SK-N-SH (cell line): ENCODE measurements around the gene R3HDML. TPM values are rescaled to one million over a fixed set of nuclear protein-coding genes. Genes with fewer than 3 reads are reported as not detected.

Experiments
- CTCF ChIA-PET: fragments of 300-600, 350-600 bp; formaldehyde crosslinking; extraction: SDS; loops from one replicate; lab custom pipeline; 2021; lab: Yijun Ruan, JAX
- POLR2A ChIA-PET: fragments of 350-600 bp; sonication (Branson Sonifier 250); formaldehyde crosslinking; extraction: SDS; loops from one replicate; lab custom pipeline; 2020; ENCODE audit warnings: antibody characterized with exemption, inconsistent platforms; lab: Yijun Ruan, JAX
- DNase-seq: peaks from one replicate; pipeline ENCODE4 v3.0.0; 2012
- H2AFZ ChIP-seq: fragments of 200-600 bp; sonication (generic); 2 replicates; pipeline ENCODE4 v1.8.1; 2016; ENCODE audit warnings: antibody characterized with exemption, mild to moderate bottlenecking, low read depth
- H3F3A ChIP-seq: fragments of 200-600 bp; sonication (generic); replicated peaks from 2 replicates; pipeline ENCODE3; 2016; ENCODE audit warnings: antibody characterized with exemption, mild to moderate bottlenecking; ENCODE audit not compliant: insufficient read depth
- H3K27ac ChIP-seq, 2 experiments: fragments of 200-500 bp in 1 of 2; fragments of 200-600 bp in 1 of 2; sonication (Bioruptor generic) in 1 of 2; sonication (generic), shearing (Covaris generic) in 1 of 2; 2 replicates each; pipeline versions ENCODE4 v1.5.1 to v1.6.1; 2014 to 2016; ENCODE audit warnings: low read depth in 2 of 2, inconsistent platforms in 1 of 2, low read length in 1 of 2, mild to moderate bottlenecking in 1 of 2, mixed read lengths in 1 of 2
- H3K27me3 ChIP-seq: fragments of 200-600 bp; sonication (generic), shearing (Covaris generic); 2 replicates; pipeline ENCODE4 v1.6.1; 2016; ENCODE audit warnings: mixed run types; ENCODE audit not compliant: insufficient read depth
- H3K36me3 ChIP-seq, 2 experiments: fragments of 200-500 bp in 1 of 2; fragments of 200-600 bp in 1 of 2; sonication (Bioruptor generic) in 1 of 2; sonication (generic) in 1 of 2; replicated peaks in 1 of 2; 2 replicates each; pipeline versions ENCODE3 to v1.5.1; 2014 to 2016; ENCODE audit warnings: low read length in 1 of 2, mild to moderate bottlenecking in 1 of 2; ENCODE audit not compliant: insufficient read depth in 2 of 2, control insufficient read depth in 1 of 2
- H3K4me1 ChIP-seq, 2 experiments: fragments of 200-500 bp in 1 of 2; fragments of 200-600 bp in 1 of 2; sonication (Bioruptor generic) in 1 of 2; sonication (generic), shearing (Covaris generic) in 1 of 2; 2 replicates each; pipeline versions ENCODE4 v1.5.1 to v1.6.1; 2014 to 2016; ENCODE audit warnings: low read depth in 1 of 2, low read length in 1 of 2, mixed run types in 1 of 2; ENCODE audit not compliant: insufficient read depth in 2 of 2, control insufficient read depth in 1 of 2
- H3K4me2 ChIP-seq: fragments of 200-600 bp; sonication (generic), shearing (Covaris generic); 2 replicates; pipeline ENCODE4 v1.6.1; 2017; ENCODE audit warnings: mixed run types
- H3K4me3 ChIP-seq, 2 experiments: fragments of 200-500 bp in 1 of 2; fragments of 200-600 bp in 1 of 2; sonication (Bioruptor generic) in 1 of 2; sonication (generic), shearing (Covaris generic) in 1 of 2; 2 replicates each; pipeline versions ENCODE4 v1.5.1 to v1.8.1; 2014 to 2016; ENCODE audit warnings: low read depth in 2 of 2, inconsistent platforms in 1 of 2, low read length in 1 of 2, mild to moderate bottlenecking in 1 of 2, mixed read lengths in 1 of 2, moderate library complexity in 1 of 2
- H3K79me2 ChIP-seq: fragments of 200-600 bp; sonication (generic); 2 replicates; pipeline ENCODE4 v1.8.1; 2017; ENCODE audit warnings: mild to moderate bottlenecking; ENCODE audit not compliant: insufficient read depth
- H3K9ac ChIP-seq: fragments of 200-600 bp; sonication (generic); 2 replicates; pipeline ENCODE4 v1.6.1; 2017; ENCODE audit warnings: mixed run types
- H3K9me2 ChIP-seq: fragments of 200-600 bp; sonication (generic); 2 replicates; pipeline ENCODE4 v1.6.1; 2017; ENCODE audit warnings: mixed run types
- H3K9me3 ChIP-seq: fragments of 200-600 bp; sonication (generic); 2 replicates; pipeline ENCODE4 v1.6.1; 2017; ENCODE audit warnings: mixed run types, mild to moderate bottlenecking, moderate library complexity
- H4K20me1 ChIP-seq: fragments of 200-600 bp; sonication (generic); 2 replicates; pipeline ENCODE4 v1.6.1; 2017; ENCODE audit warnings: mild to moderate bottlenecking, mixed run types; ENCODE audit not compliant: insufficient read depth
- CHD2 ChIP-seq: fragments of 150-350 bp; IDR thresholded peaks from 2 replicates; pipeline ENCODE4 v1.6.1; 2018; ENCODE audit warnings: low read length; ENCODE audit not compliant: partially characterized antibody
- EP300 ChIP-seq, 2 experiments: IDR thresholded peaks; 2 replicates each; pipeline versions ENCODE4 v1.4.0 to v1.6.1; 2012; ENCODE audit warnings: borderline replicate concordance in 1 of 2, low read depth in 1 of 2, low read length in 1 of 2
- EZH2phosphoT487 ChIP-seq: fragments of 200-600 bp; sonication (generic); IDR thresholded peaks from 2 replicates; pipeline ENCODE4 v1.6.1; 2017; ENCODE audit warnings: low read depth, mixed run types, mild to moderate bottlenecking, antibody characterized with exemption, moderate library complexity, borderline replicate concordance
- FOXJ3 ChIP-seq: sonication (generic); formaldehyde crosslinking; IDR thresholded peaks from 2 replicates; pipeline ENCODE4 v1.5.1; 2020; ENCODE audit warnings: mild to moderate bottlenecking, missing genetic modification reagents
- FOXM1 ChIP-seq: IDR thresholded peaks from 2 replicates; pipeline ENCODE4 v1.4.0; 2012; ENCODE audit warnings: low read depth, mild to moderate bottlenecking
- GABPA ChIP-seq: IDR thresholded peaks from 2 replicates; pipeline ENCODE4 v1.4.0; 2012; ENCODE audit warnings: low read depth, mild to moderate bottlenecking
- GATA2 ChIP-seq: sonication (generic); formaldehyde crosslinking; IDR thresholded peaks from 2 replicates; pipeline ENCODE4 v1.5.0; 2020; ENCODE audit warnings: mild to moderate bottlenecking, missing genetic modification reagents
- JUND ChIP-seq: IDR thresholded peaks from 2 replicates; pipeline ENCODE4 v1.4.0; 2012
- MEF2A ChIP-seq: IDR thresholded peaks from 2 replicates; pipeline ENCODE4 v1.4.0; 2012; ENCODE audit warnings: low read depth, borderline replicate concordance
- NRF1 ChIP-seq: IDR thresholded peaks from 2 replicates; pipeline ENCODE4 v1.6.1; 2012; ENCODE audit warnings: low read depth, mild to moderate bottlenecking, low read length
- RCOR1 ChIP-seq: fragments of 150-350 bp; IDR thresholded peaks from 2 replicates; pipeline ENCODE4 v1.6.1; 2017; ENCODE audit warnings: antibody characterized with exemption, low read length
- RXRA ChIP-seq: IDR thresholded peaks from 2 replicates; pipeline ENCODE4 v1.4.0; 2012; ENCODE audit warnings: low read depth, mild to moderate bottlenecking, borderline replicate concordance
- SIN3A ChIP-seq: IDR thresholded peaks from 2 replicates; pipeline ENCODE4 v1.6.1; 2012; ENCODE audit warnings: low read depth, mild to moderate bottlenecking, low read length, moderate library complexity, borderline replicate concordance
- TAF1 ChIP-seq: IDR thresholded peaks from 2 replicates; pipeline ENCODE4 v1.6.1; 2012; ENCODE audit warnings: low read depth, mild to moderate bottlenecking, low read length, moderate library complexity, borderline replicate concordance
- TCF12 ChIP-seq: IDR thresholded peaks from 2 replicates; pipeline ENCODE4 v1.4.0; 2012
- TEAD4 ChIP-seq: IDR thresholded peaks from 2 replicates; pipeline ENCODE4 v1.4.0; 2012; ENCODE audit warnings: mild to moderate bottlenecking, borderline replicate concordance; ENCODE audit not compliant: insufficient read depth
- WGBS: methylation state at CpG from one replicate; pipeline ENCODE4 v1.1.6; 2017; ENCODE audit warnings: low lambda C conversion rate; 5-methylcytosine and 5-hydroxymethylcytosine counted together
- polyA plus RNA-seq, 3 experiments: library from polyadenylated mRNA; depleted of rRNA; stranded (reverse); fragments of >200 nt; gene quantifications; 2 replicates each; pipeline ENCODE4 v1.2.3, GENCODE V29; 2012
- TF ChIP-seq, protein P1 (sequence below): IDR thresholded peaks from 2 replicates; pipeline ENCODE4; 2012
- TF ChIP-seq, protein P2 (sequence below): IDR thresholded peaks from 2 replicates; pipeline ENCODE4 v1.4.0; 2012; ENCODE audit warnings: low read depth, borderline replicate concordance
- TF ChIP-seq, protein P3 (sequence below): IDR thresholded peaks from 2 replicates; pipeline ENCODE4 v1.4.0; 2012; ENCODE audit warnings: low read depth, borderline replicate concordance
- TF ChIP-seq, protein P4 (sequence below): IDR thresholded peaks from 2 replicates; pipeline ENCODE4 v1.6.1; 2012; ENCODE audit warnings: mild to moderate bottlenecking, low read depth, low read length, moderate library complexity
- TF ChIP-seq, protein P5 (sequence below): IDR thresholded peaks from 2 replicates; pipeline ENCODE4 v1.4.0; 2012; ENCODE audit warnings: low read depth
- TF ChIP-seq, protein P6 (sequence below): fragments of 150-350 bp; IDR thresholded peaks from 2 replicates; pipeline ENCODE4 v1.6.1; 2017; ENCODE audit warnings: antibody characterized with exemption, low read length, low read depth, borderline replicate concordance

Gene R3HDML
- polyA plus RNA-seq, 1 of the 3 experiments (the other 2 are of a cell fraction), result not detected

DNA sequence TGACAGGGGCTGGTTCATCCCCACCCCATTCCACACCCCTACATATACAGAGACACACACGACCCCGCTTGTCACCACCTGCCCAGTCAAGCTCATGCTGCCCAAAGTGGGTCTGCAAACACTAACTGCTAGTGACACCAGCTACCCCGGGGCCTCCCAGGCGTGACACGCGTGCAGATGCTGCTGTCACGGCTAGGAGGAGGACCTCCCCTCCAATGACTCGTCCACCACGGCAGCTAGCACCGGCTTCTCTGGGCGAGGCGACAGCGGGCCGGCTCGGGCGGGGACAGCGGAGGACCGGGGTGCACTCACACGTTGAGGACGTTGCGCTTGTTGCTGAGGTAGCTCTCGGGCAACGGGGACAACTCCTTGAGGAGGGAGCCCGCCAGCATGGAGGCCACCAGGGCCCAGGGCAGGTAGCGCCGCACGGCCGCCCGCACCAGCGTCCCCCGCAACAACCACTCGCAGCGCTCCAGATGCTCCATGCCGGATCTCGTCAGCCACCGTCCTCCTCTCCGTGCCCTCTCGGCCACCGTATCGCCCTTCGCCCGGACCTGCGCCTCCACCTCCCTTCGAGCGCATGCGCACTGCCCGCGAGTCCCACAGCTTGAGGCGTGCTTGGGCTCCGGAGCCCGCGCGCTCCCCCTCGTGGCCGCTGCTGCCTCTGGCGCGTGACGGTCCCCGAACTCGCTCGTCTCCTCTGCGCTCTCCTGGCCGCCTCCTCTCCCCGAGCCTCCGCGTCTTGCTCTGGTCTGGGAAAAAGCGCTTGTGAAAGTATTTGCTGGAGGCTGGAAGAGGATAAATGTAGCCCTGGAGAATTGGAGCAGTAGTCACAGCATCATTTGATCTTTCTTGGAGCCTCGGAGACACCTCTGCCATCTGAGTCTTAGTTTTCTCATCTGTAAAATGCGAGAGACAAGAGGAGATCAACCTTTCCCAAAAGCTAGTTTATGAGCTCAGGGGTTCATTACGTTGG is 25.9 kb upstream of the R3HDML start, which contains the start of gene FITM2:
Gene FITM2 (minus strand): TSS at position 539 of the 976 bp plus-strand sequence. CDS start 54 bp downstream, at position 485.
- peak; percentile 99 for DNase-seq
- ChIA-PET POLR2A (interaction anchor here (0.7 to 1.4 kb wide), 2 partner anchors 64 to 94 kb away, joined by 3 to 4 read pairs; partner anchors contain the start of gene GDAP1L1), CTCF (interaction anchor here (0.5 to 10.7 kb wide), 50 partner anchors 9 to 372 kb away, joined by 3 to 264 read pairs (median 4); partner anchors contain the start of genes GDAP1L1 and OSER1)
- peaks cover 13% of the 10 kb centered on the region; the same call in 1 of the 2 replicates for H3K79me2 ChIP-seq
- no peaks in the 10 kb centered on the region for H4K20me1 ChIP-seq
- peak within 1 kb of the TSS; percentile 98 for H2AFZ ChIP-seq
- H3K4me3 ChIP-seq, result peak within 1 kb of the TSS; percentile 81 to 92
- peak within 1 kb of the TSS in 1 of 2 experiments; percentile 68; a peak in 1 of 4 replicates for H3K27ac ChIP-seq
- peaks cover 4 to 10% of the 10 kb centered on the region in 2 experiments; a peak in 1 of 4 replicates for H3K4me1 ChIP-seq
- peak within 1 kb of the TSS; percentile 71 for H3K9ac ChIP-seq
- H3K9me3 ChIP-seq, result no peaks in the 10 kb centered on the region
- H3K9me2 ChIP-seq, result no peaks in the 10 kb centered on the region
- peaks cover 0 to 2% of the 10 kb centered on the region in 2 experiments for H3K36me3 ChIP-seq
- H3F3A ChIP-seq, result no peaks in the 10 kb centered on the region
- 4% methylated on average over 26 of the region's 70 CpGs for WGBS
- no peaks in the 10 kb centered on the region for H3K27me3 ChIP-seq
- peak within 1 kb of the TSS; percentile 95 for H3K4me2 ChIP-seq
- TF ChIP-seq, protein P1, sequence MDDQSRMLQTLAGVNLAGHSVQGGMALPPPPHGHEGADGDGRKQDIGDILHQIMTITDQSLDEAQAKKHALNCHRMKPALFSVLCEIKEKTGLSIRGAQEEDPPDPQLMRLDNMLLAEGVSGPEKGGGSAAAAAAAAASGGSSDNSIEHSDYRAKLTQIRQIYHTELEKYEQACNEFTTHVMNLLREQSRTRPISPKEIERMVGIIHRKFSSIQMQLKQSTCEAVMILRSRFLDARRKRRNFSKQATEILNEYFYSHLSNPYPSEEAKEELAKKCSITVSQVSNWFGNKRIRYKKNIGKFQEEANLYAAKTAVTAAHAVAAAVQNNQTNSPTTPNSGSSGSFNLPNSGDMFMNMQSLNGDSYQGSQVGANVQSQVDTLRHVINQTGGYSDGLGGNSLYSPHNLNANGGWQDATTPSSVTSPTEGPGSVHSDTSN, result no peak
- TF ChIP-seq TAF1, result peak; percentile 46; the same call in 1 of the 2 replicates
- TF ChIP-seq FOXM1, result no peak
- TF ChIP-seq, protein P2, sequence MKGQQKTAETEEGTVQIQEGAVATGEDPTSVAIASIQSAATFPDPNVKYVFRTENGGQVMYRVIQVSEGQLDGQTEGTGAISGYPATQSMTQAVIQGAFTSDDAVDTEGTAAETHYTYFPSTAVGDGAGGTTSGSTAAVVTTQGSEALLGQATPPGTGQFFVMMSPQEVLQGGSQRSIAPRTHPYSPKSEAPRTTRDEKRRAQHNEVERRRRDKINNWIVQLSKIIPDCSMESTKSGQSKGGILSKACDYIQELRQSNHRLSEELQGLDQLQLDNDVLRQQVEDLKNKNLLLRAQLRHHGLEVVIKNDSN, result no peak
- TF ChIP-seq, protein P3, sequence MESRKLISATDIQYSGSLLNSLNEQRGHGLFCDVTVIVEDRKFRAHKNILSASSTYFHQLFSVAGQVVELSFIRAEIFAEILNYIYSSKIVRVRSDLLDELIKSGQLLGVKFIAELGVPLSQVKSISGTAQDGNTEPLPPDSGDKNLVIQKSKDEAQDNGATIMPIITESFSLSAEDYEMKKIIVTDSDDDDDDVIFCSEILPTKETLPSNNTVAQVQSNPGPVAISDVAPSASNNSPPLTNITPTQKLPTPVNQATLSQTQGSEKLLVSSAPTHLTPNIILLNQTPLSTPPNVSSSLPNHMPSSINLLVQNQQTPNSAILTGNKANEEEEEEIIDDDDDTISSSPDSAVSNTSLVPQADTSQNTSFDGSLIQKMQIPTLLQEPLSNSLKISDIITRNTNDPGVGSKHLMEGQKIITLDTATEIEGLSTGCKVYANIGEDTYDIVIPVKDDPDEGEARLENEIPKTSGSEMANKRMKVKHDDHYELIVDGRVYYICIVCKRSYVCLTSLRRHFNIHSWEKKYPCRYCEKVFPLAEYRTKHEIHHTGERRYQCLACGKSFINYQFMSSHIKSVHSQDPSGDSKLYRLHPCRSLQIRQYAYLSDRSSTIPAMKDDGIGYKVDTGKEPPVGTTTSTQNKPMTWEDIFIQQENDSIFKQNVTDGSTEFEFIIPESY, result no peak
- TF ChIP-seq RXRA, result no peak
- no peak for TF ChIP-seq TCF12
- no peak for TF ChIP-seq GABPA
- TF ChIP-seq TEAD4, result no peak
- TF ChIP-seq, protein P4, sequence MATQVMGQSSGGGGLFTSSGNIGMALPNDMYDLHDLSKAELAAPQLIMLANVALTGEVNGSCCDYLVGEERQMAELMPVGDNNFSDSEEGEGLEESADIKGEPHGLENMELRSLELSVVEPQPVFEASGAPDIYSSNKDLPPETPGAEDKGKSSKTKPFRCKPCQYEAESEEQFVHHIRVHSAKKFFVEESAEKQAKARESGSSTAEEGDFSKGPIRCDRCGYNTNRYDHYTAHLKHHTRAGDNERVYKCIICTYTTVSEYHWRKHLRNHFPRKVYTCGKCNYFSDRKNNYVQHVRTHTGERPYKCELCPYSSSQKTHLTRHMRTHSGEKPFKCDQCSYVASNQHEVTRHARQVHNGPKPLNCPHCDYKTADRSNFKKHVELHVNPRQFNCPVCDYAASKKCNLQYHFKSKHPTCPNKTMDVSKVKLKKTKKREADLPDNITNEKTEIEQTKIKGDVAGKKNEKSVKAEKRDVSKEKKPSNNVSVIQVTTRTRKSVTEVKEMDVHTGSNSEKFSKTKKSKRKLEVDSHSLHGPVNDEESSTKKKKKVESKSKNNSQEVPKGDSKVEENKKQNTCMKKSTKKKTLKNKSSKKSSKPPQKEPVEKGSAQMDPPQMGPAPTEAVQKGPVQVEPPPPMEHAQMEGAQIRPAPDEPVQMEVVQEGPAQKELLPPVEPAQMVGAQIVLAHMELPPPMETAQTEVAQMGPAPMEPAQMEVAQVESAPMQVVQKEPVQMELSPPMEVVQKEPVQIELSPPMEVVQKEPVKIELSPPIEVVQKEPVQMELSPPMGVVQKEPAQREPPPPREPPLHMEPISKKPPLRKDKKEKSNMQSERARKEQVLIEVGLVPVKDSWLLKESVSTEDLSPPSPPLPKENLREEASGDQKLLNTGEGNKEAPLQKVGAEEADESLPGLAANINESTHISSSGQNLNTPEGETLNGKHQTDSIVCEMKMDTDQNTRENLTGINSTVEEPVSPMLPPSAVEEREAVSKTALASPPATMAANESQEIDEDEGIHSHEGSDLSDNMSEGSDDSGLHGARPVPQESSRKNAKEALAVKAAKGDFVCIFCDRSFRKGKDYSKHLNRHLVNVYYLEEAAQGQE, result peak; percentile 63; the same call in 1 of the 2 replicates
- TF ChIP-seq EP300 (IDR thresholded peaks at IDR 0.05; ENCODE audit: borderline replicate concordance in 1 of 2, low read depth in 1 of 2, low read length in 1 of 2), result no peak
- TF ChIP-seq RCOR1, result no peak
- TF ChIP-seq JUND, result no peak
- TF ChIP-seq SIN3A, result peak; percentile 41; the same call in 1 of the 2 replicates
- peak; percentile 94 for TF ChIP-seq NRF1
- no peak for TF ChIP-seq MEF2A
- TF ChIP-seq GATA2, result no peak
- peak; percentile 58 for TF ChIP-seq CHD2
- TF ChIP-seq, protein P5, sequence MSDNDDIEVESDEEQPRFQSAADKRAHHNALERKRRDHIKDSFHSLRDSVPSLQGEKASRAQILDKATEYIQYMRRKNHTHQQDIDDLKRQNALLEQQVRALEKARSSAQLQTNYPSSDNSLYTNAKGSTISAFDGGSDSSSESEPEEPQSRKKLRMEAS, result peak; percentile 85
- TF ChIP-seq, protein P6, sequence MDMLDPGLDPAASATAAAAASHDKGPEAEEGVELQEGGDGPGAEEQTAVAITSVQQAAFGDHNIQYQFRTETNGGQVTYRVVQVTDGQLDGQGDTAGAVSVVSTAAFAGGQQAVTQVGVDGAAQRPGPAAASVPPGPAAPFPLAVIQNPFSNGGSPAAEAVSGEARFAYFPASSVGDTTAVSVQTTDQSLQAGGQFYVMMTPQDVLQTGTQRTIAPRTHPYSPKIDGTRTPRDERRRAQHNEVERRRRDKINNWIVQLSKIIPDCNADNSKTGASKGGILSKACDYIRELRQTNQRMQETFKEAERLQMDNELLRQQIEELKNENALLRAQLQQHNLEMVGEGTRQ, result no peak
- no peak for TF ChIP-seq FOXJ3 (CRISPR knock-in tag)
- no peak for TF ChIP-seq EZH2phosphoT487
